NCI-H82 treated with DMSO at 0.1 percent for 48 hours (cell line): ENCODE results near the gene ZNRF1.
"Not testable (repeated sequence)": the region's sequence is repeated elsewhere in the genome, so short reads cannot be mapped to it uniquely, and the experiment has no call there.

Source experiments
- DNase-seq: peaks from one replicate; lab custom pipeline; 2025; ENCODE audit not compliant: unreplicated experiment; lab: John Stamatoyannopoulos, UW

The ZNRF1 gene

GRCh38 chr16:75026239-75026891 lies 27.5 kb downstream of the ZNRF1 start:
- not testable (repeated sequence) for DNase-seq

GRCh38 chr16:75026892-75027391 lies 28.1 kb downstream of the ZNRF1 start:
- DNase-seq: no peak

- no peak for DNase-seq
These were observed 28.9 kb downstream of the ZNRF1 start for GRCh38 chr16:75027520-75028300.

GRCh38 chr16:75028544-75029135 lies 29.8 kb downstream of the ZNRF1 start:
- DNase-seq: no peak

- DNase-seq: no peak
These were observed 31.0 kb downstream of the ZNRF1 start for GRCh38 chr16:75029854-75030253.

GRCh38 chr16:75032655-75033054 lies 33.8 kb downstream of the ZNRF1 start:
- no peak for DNase-seq

- DNase-seq: no peak
These were observed 36.7 kb downstream of the ZNRF1 start for GRCh38 chr16:75035410-75035968.

GRCh38 chr16:75038036-75038858 lies 39.4 kb downstream of the ZNRF1 start:
- no peak for DNase-seq

GRCh38 chr16:75039941-75040340 lies 41.1 kb downstream of the ZNRF1 start:
- DNase-seq: no peak

- DNase-seq: no peak
These were observed 43.8 kb downstream of the ZNRF1 start for GRCh38 chr16:75042426-75043174.

GRCh38 chr16:75043175-75043895 lies 44.5 kb downstream of the ZNRF1 start:
- no peak for DNase-seq

- DNase-seq: no peak
These were observed 46.1 kb downstream of the ZNRF1 start for GRCh38 chr16:75044800-75045361.

GRCh38 chr16:75045424-75045823 lies 46.6 kb downstream of the ZNRF1 start:
- no peak for DNase-seq

- DNase-seq: no peak
These were observed 49.2 kb downstream of the ZNRF1 start for GRCh38 chr16:75048054-75048453.

GRCh38 chr16:75048530-75048929 lies 49.7 kb downstream of the ZNRF1 start:
- DNase-seq: no peak

- no peak for DNase-seq
These were observed 53.8 kb downstream of the ZNRF1 start for GRCh38 chr16:75052481-75053202.

- DNase-seq: no peak
These were observed 55.1 kb downstream of the ZNRF1 start for GRCh38 chr16:75053791-75054555.

- DNase-seq: no peak
These were observed 55.7 kb downstream of the ZNRF1 start for GRCh38 chr16:75054556-75054947.
